ENCODE measurements around the gene WNT7A.
"Not testable (repeated sequence)": the region's sequence is repeated elsewhere in the genome, so short reads cannot be mapped to it uniquely, and the experiment has no call there.

WNT7A gene

GRCh38 chr3:13865106-13865505 is 14.8 kb downstream of the WNT7A start:
- no peak for DNase-seq (ENCODE audit: low read depth)

DNA sequence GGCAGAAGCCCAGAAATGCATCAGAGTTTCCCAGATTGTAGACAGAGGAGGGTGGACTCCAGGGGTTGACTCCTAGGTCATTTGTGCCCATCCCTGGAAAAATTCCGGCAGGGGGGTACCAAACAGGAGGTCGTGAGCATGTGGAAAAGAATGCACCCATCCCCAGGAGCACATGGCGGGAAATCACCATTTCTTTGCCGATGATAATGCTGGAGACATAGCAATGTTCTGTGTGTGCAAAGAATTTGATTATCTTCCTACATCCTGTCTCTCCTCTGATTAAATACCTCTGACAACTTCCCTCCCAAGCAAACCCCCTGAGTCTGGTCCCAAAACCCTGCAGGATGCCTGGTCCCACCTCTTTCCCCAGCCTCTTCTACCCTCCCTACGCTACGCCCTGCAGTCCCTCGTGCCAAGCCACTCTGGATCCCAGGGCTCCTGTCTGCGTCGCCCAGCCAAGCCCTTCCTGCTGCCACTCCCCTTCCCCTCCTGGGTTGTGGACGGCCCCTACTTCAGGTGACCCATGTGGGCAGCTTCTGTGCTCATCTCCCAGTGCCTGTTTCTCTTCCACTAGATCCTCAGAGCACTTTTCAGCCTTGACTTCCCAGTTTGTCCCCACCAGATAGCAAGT is 15.8 kb downstream of the WNT7A start:
- DNase-seq (ENCODE audit: low read depth): no peak

DNA sequence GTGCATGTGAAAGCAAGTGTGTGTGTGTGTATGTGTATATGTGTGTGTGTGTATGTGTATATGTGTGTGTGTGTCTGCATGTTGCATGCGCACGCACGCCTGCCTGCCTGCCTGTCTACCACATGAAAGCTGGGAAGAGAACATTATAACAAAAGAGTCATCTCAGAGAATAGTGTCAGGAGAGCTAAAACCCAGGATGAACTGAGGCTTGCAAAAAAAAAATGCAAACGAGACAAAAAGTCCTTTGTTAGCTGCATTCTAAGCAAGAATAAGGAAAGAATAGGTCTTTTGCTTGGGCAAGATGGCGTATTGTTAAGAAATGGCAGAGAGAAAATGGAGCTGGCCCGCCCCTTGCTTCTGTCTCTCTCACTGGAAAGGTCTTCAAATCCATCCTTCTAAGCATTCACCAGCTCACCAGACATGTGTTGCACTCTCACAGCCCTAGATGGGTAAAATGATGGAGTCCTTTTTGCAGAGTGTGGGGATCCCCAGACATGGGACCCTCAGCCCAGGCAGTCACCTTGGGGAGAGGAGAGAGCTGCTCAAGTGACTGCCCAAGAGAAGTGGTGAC is 16.4 kb downstream of the WNT7A start:
- DNase-seq (ENCODE audit: low read depth): no peak

GRCh38 chr3:13861461-13861860 is 18.4 kb downstream of the WNT7A start:
- no peak for DNase-seq (ENCODE audit: low read depth)

DNA sequence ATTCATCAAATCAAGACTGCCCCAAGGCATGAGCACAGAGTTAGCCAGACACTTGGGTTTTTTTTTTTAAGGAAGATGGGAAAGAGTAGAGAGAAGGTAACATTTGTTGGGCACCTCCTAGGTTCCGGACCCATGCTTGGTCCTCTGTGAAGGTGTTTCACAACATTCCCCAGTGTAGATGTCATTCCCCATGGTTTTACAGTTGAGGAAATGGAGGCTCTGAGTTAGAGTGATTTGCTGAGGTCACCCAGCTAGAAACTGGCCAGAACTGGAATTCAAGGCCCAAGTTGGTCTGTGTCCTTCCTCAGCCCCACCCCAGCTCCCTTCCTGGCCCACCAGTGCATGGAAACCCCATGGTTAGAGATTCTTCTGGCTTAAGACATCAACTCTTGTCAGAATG is 19.9 kb downstream of the WNT7A start:
- DNase-seq (ENCODE audit: low read depth): no peak

- no peak for DNase-seq (ENCODE audit: low read depth)
Observed at GRCh38 chr3:13858768-13859520, 20.9 kb downstream of the WNT7A start.

- DNase-seq (ENCODE audit: low read depth): no peak
Observed at GRCh38 chr3:13857702-13858380, 22.0 kb downstream of the WNT7A start.

GRCh38 chr3:13856628-13857027 is 23.2 kb downstream of the WNT7A start:
- not testable (repeated sequence) for DNase-seq (ENCODE audit: low read depth)

DNA sequence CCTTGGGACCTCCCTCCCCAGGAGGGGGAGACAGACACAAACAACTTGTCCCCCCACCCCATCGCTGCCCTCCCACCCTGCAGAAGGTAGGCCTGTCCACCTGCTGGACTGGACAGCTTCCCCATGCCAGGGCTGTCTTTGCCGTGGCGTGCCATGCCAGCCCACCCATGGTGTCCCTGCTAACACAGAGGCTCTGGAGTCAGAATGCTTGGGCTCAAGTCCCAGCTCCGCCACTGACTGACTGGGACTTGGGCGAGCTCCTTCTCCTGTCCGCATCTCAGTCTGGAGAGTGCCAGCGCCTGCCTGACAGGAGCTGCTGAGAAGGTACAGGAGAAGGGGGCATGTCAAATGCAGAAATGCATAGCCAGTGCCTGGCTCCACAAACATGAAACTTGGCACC is 23.9 kb downstream of the WNT7A start:
- DNase-seq (ENCODE audit: low read depth): no peak

DNA sequence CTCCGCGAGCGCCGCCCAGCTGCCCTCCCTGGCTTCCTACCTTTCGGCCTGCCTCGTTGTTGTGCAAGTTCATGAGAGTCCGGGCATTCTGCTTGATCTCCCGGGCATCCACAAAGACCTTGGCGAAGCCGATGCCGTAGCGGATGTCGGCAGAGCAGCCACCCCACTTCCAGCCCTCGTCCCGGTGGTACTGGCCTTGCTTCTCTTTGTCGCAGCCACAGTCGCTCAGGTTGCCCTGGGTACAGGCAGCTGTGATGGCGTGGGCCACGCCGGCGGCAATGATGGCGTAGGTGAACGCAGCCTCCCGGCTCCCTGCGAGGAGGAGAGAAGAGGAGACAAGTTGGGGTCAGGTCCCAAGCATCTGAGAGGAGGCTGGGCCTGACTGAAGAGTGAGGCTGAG is 25.4 kb downstream of the WNT7A start:
- no peak for DNase-seq (ENCODE audit: low read depth)

GRCh38 chr3:13853978-13854296 is 25.9 kb downstream of the WNT7A start:
- DNase-seq (ENCODE audit: low read depth): no peak

DNA sequence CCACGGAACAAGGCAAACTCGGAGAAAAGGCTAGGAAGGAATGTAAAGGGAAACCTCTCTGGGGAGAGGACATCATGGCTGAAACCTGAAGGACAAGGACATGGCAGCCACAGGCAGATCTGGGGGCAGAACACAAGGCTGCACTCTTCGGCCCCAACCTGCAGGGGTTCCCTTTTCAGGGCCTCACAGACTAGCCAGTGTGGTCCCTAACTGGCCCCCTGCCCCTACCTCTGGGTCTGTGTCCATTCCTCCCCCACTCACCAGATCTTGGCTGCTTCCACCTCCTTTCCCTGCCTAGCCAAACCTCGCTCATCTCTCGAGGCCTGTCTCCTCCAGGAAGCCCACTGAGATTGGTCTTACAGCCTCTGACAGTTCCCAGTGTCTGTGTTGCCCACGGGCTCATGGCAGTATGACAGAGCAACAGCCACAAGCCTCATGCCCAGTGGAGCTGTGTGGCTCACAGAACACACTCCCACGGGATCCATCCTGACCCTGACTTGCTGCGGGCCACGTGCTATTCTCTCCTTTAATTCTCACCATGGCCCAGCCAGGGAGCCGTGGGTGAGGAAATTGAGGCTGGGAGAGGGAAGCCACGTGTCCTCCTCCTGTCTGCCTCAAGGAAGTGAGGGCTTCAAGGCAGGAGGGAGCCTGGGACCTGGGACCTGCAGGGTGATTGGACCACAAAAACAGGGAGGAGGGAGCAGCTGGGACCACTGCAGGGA is 26.5 kb downstream of the WNT7A start:
- DNase-seq (ENCODE audit: low read depth): no peak

- DNase-seq (ENCODE audit: low read depth): no peak
Observed at GRCh38 chr3:13852638-13853009, 27.2 kb downstream of the WNT7A start.

GRCh38 chr3:13851997-13852637 is 27.8 kb downstream of the WNT7A start:
- DNase-seq (ENCODE audit: low read depth): no peak

- no peak for DNase-seq (ENCODE audit: low read depth)
Observed at GRCh38 chr3:13851091-13851849, 28.6 kb downstream of the WNT7A start.

DNA sequence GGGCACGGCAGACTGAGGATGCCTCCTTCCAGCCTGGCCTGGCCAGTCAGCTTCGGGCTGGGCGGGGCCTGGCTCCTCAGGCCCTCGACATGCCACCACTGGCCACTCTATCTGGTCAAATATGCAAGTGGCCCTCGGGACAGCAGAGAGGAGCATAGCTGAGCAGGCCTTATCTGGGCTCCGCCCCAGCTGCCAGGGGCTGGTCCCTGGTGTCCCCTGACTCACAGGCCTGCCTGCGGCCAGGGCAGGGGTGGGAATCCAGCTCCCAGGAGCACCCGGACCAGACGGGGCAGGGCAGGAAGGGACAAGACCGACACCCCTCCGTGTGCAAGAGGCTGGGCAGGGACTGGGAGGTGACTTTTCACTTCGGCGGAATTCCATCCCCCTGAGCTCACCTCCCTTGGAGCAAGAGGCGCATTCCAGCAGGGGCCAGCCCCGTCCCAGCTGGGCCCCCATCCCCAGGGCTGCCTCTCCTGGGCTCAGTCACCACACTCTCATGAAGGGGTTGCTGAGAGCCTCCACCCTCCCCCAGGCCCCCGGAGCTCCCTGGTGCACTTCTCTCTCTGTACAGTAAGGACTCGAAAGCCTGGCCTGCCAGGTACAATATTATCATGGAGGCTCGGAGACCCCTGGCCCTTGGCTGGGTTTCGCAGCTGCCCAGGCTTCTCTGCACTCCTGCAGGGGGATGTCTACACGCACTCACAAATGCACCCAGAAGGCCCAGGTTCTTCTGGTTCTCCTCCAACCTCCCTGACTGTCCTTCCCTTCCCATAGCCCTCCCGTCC is 29.5 kb downstream of the WNT7A start:
- DNase-seq (ENCODE audit: low read depth): no peak

DNA sequence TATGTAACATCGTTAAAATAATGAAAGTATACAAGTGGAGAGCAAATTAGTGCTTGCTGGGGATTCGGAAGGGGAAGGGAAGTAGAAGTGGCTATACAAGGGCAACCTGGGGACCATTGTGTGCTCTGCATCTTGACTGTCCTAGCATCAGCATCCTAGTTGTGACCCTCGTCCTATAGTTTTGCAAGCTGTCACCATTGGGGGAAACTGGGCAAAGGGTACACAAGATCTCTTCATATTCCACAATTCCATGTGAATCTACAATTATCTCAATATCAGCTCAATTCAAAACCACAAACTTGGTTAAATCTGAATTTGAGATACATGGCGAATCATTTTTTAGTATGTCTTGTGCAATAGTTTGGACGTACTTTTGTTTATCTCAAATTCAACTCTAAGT is 30.9 kb downstream of the WNT7A start:
- DNase-seq (ENCODE audit: low read depth): no peak

GRCh38 chr3:13846716-13847570 is 32.9 kb downstream of the WNT7A start:
- DNase-seq (ENCODE audit: low read depth): no peak

GRCh38 chr3:13846238-13846637 is 33.6 kb downstream of the WNT7A start:
- DNase-seq (ENCODE audit: low read depth): no peak

GRCh38 chr3:13845806-13846205 is 34.1 kb downstream of the WNT7A start:
- DNase-seq (ENCODE audit: low read depth): no peak

Measured in stimulated activated CD8-positive, alpha-beta memory T cell treated with anti-CD3 and anti-CD28 coated beads, Interleukin-7, amount 100 ng/mL, for 24 hours (primary cell).